Kidney tubule cell (primary cell): ENCODE measurements around the gene SCNN1A.

Experiments
- DNase-seq: peaks from one replicate; pipeline ENCODE4 v3.0.0-alpha.2; 2018; ENCODE audit warnings: low spot score

Gene SCNN1A

GRCh38 chr12:6334359-6334758, 41.0 kb downstream of the SCNN1A start:
- DNase-seq = no peak

GRCh38 chr12:6333566-6333965, 41.8 kb downstream of the SCNN1A start:
- peak; percentile 62 for DNase-seq

GRCh38 chr12:6333029-6333428, 42.3 kb downstream of the SCNN1A start:
- no peak for DNase-seq

- no peak for DNase-seq
Measured at GRCh38 chr12:6332459-6332858, 42.9 kb downstream of the SCNN1A start.

- DNase-seq = no peak
Measured at GRCh38 chr12:6330999-6331714, 44.2 kb downstream of the SCNN1A start.

- DNase-seq = no peak
Measured at GRCh38 chr12:6330192-6330591, 45.2 kb downstream of the SCNN1A start.

GRCh38 chr12:6329703-6330064, 45.7 kb downstream of the SCNN1A start:
- DNase-seq = no peak

GRCh38 chr12:6328945-6329702, 46.2 kb downstream of the SCNN1A start:
- no peak for DNase-seq

- DNase-seq = no peak
Measured at GRCh38 chr12:6328045-6328779, 47.2 kb downstream of the SCNN1A start.

- no peak for DNase-seq
Measured at GRCh38 chr12:6327229-6328041, 47.9 kb downstream of the SCNN1A start.

- DNase-seq = peak; percentile 23
Measured at GRCh38 chr12:6326316-6327228, 48.8 kb downstream of the SCNN1A start.

- no peak for DNase-seq
Measured at GRCh38 chr12:6324936-6325750, 50.2 kb downstream of the SCNN1A start.

- DNase-seq = no peak
Measured at GRCh38 chr12:6323995-6324711, 51.2 kb downstream of the SCNN1A start.

- peak; percentile 93 for DNase-seq
Measured at GRCh38 chr12:6323340-6323994, 51.9 kb downstream of the SCNN1A start.

GRCh38 chr12:6322969-6323339, 52.4 kb downstream of the SCNN1A start:
- no peak for DNase-seq

- DNase-seq = no peak
Measured at GRCh38 chr12:6322352-6322751, 53.0 kb downstream of the SCNN1A start.

- DNase-seq = no peak
Measured at GRCh38 chr12:6321905-6322304, 53.5 kb downstream of the SCNN1A start.

- no peak for DNase-seq
Measured at GRCh38 chr12:6319446-6319845, 55.9 kb downstream of the SCNN1A start.

- no peak for DNase-seq
Measured at GRCh38 chr12:6318440-6318879, 56.9 kb downstream of the SCNN1A start.
